ENCODE results near the gene COL1A1.

Gene COL1A1

GRCh38 chr17:50177476-50177875 lies 24.0 kb downstream of the COL1A1 start:
- TF ChIP-seq CTCF (IDR thresholded peaks at IDR 0.05; ENCODE audit: control insufficient read depth, extremely low read depth, insufficient read depth): no peak
- no peak overlapping the region for H3K4me3 ChIP-seq (ENCODE audit: low read depth, low read length)
- DNase-seq (ENCODE audit: low read depth): no peak

- no peak for DNase-seq (ENCODE audit: low read depth)
- no peak for TF ChIP-seq CTCF (IDR thresholded peaks at IDR 0.05; ENCODE audit: control insufficient read depth, extremely low read depth, insufficient read depth)
- H3K4me3 ChIP-seq (ENCODE audit: low read depth, low read length): no peak overlapping the region
Observed at GRCh38 chr17:50176559-50177357, 24.7 kb downstream of the COL1A1 start.

GRCh38 chr17:50175035-50175807 lies 26.2 kb downstream of the COL1A1 start:
- no peak for TF ChIP-seq CTCF (IDR thresholded peaks at IDR 0.05; ENCODE audit: control insufficient read depth, extremely low read depth, insufficient read depth)
- no peak overlapping the region for H3K4me3 ChIP-seq (ENCODE audit: low read depth, low read length)
- DNase-seq (ENCODE audit: low read depth): no peak

- DNase-seq (ENCODE audit: low read depth): no peak
- H3K4me3 ChIP-seq (ENCODE audit: low read depth, low read length): no peak overlapping the region
- TF ChIP-seq CTCF (IDR thresholded peaks at IDR 0.05; ENCODE audit: control insufficient read depth, extremely low read depth, insufficient read depth): no peak
Observed at GRCh38 chr17:50174444-50174843, 27.0 kb downstream of the COL1A1 start.

- DNase-seq (ENCODE audit: low read depth): no peak
- TF ChIP-seq CTCF (IDR thresholded peaks at IDR 0.05; ENCODE audit: control insufficient read depth, extremely low read depth, insufficient read depth): no peak
- no peak overlapping the region for H3K4me3 ChIP-seq (ENCODE audit: low read depth, low read length)
Observed at GRCh38 chr17:50173335-50173941, 28.0 kb downstream of the COL1A1 start.

- DNase-seq (ENCODE audit: low read depth): no peak
- H3K4me3 ChIP-seq (ENCODE audit: low read depth, low read length): no peak overlapping the region
- TF ChIP-seq CTCF (IDR thresholded peaks at IDR 0.05; ENCODE audit: control insufficient read depth, extremely low read depth, insufficient read depth): no peak
Observed at GRCh38 chr17:50172936-50173334, 28.5 kb downstream of the COL1A1 start.

All from LNCaP clone FGC (cell line).